Muscle of arm (tissue), 12 donors: Measurements from ENCODE around the gene ZACN. TPM values are rescaled to one million over a fixed set of nuclear protein-coding genes. Genes with fewer than 3 reads are reported as not detected.

Experiments
- DNase-seq: peaks from one replicate; pipeline ENCODE4 v3.0.0-alpha.2; 2013
- polyA plus RNA-seq, 12 donors: library from polyadenylated mRNA; unstranded; fragments of 120-200 nt; gene quantifications; one replicate each; pipeline ENCODE4 v1.2.1, GENCODE V29; 2013; ENCODE audit not compliant: insufficient read length in 12 of 12

ZACN gene
- polyA plus RNA-seq, 12 donors = 0.45 to 8.0 (median 5.1) TPM; not detected in 2

GRCh38 chr17:76079956-76080767 is 1.2 kb downstream of the ZACN start:
- DNase-seq = no peak

GRCh38 chr17:76080768-76081287 is 1.8 kb downstream of the ZACN start:
- DNase-seq = no peak

- DNase-seq = no peak
These were observed 2.6 kb downstream of the ZACN start for GRCh38 chr17:76081295-76082210.

GRCh38 chr17:76082326-76083251 is 3.6 kb downstream of the ZACN start:
- no peak for DNase-seq

- DNase-seq = no peak
These were observed 4.7 kb downstream of the ZACN start for GRCh38 chr17:76083536-76084182.

GRCh38 chr17:76085066-76085730 is 6.2 kb downstream of the ZACN start:
- DNase-seq = no peak

- DNase-seq = no peak
These were observed 6.9 kb downstream of the ZACN start for GRCh38 chr17:76085731-76086366.

- no peak for DNase-seq
These were observed 7.4 kb downstream of the ZACN start for GRCh38 chr17:76086384-76086783.

- DNase-seq = no peak
These were observed 8.5 kb downstream of the ZACN start for GRCh38 chr17:76087531-76087930.

GRCh38 chr17:76088041-76088867 is 9.3 kb downstream of the ZACN start:
- DNase-seq = no peak

GRCh38 chr17:76088868-76089576 is 10.0 kb downstream of the ZACN start:
- DNase-seq = no peak

GRCh38 chr17:76089680-76090516 is 10.9 kb downstream of the ZACN start:
- DNase-seq = no peak

GRCh38 chr17:76090517-76091129 is 11.6 kb downstream of the ZACN start:
- DNase-seq = no peak

- DNase-seq = no peak
These were observed 12.7 kb downstream of the ZACN start for GRCh38 chr17:76091526-76092286.

GRCh38 chr17:76092526-76093413 is 13.8 kb downstream of the ZACN start:
- no peak for DNase-seq
